ENCODE results near the gene SBF2.

DNA sequence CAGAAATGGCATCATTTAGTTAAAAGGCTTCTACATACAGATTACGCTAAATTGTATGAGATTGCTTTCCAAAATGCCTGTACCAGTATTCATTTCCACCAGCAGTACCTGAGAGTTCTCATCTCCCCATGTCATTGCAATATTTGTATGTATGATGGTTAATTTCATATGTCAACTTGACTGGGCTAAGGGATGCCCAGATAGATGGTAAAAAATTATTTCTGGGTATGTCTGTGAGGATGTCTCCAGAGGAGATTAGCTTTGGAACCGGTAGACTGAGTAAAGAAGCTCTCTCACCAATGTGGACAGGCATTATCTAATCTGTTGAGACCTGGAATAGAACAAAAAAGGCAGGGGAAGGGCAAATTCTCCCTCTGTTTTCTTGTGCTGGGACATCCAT lies 17.8 kb upstream of the SBF2 start:
- TF ChIP-seq, protein P1, sequence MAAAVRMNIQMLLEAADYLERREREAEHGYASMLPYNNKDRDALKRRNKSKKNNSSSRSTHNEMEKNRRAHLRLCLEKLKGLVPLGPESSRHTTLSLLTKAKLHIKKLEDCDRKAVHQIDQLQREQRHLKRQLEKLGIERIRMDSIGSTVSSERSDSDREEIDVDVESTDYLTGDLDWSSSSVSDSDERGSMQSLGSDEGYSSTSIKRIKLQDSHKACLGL (CRISPR knock-in tag; IDR thresholded peaks at IDR 0.05; ENCODE audit: borderline replicate concordance, poor library complexity, severe bottlenecking), result no peak
- TF ChIP-seq ZFX (CRISPR knock-in tag; IDR thresholded peaks at IDR 0.05), result no peak
- TF ChIP-seq, protein P2, sequence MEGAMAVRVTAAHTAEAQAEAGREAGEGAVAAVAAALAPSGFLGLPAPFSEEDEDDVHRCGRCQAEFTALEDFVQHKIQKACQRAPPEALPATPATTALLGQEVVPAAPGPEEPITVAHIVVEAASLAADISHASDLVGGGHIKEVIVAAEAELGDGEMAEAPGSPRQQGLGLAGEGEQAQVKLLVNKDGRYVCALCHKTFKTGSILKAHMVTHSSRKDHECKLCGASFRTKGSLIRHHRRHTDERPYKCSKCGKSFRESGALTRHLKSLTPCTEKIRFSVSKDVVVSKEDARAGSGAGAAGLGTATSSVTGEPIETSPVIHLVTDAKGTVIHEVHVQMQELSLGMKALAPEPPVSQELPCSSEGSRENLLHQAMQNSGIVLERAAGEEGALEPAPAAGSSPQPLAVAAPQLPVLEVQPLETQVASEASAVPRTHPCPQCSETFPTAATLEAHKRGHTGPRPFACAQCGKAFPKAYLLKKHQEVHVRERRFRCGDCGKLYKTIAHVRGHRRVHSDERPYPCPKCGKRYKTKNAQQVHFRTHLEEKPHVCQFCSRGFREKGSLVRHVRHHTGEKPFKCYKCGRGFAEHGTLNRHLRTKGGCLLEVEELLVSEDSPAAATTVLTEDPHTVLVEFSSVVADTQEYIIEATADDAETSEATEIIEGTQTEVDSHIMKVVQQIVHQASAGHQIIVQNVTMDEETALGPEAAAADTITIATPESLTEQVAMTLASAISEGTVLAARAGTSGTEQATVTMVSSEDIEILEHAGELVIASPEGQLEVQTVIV (CRISPR knock-in tag; IDR thresholded peaks at IDR 0.05; ENCODE audit: borderline replicate concordance), result no peak
- no peak for TF ChIP-seq ZNF431 (CRISPR knock-in tag; IDR thresholded peaks at IDR 0.05)
- TF ChIP-seq MAZ (CRISPR knock-in tag; conservative IDR thresholded peaks at IDR 0.05 in 1 of 2, IDR thresholded peaks at IDR 0.05 in 1 of 2), result no peak
- no peak for TF ChIP-seq ZNF561 (CRISPR knock-in tag; conservative IDR thresholded peaks at IDR 0.05)
- no peak for TF ChIP-seq SIN3A (IDR thresholded peaks at IDR 0.05; ENCODE audit: borderline replicate concordance in 2 of 2, control insufficient read depth in 1 of 2, low read depth in 2 of 2, low read length in 2 of 2)
- no peak for TF ChIP-seq SMC3 (conservative IDR thresholded peaks at IDR 0.05; ENCODE audit: insufficient read depth, low read depth, low read length)
- TF ChIP-seq, protein P3, sequence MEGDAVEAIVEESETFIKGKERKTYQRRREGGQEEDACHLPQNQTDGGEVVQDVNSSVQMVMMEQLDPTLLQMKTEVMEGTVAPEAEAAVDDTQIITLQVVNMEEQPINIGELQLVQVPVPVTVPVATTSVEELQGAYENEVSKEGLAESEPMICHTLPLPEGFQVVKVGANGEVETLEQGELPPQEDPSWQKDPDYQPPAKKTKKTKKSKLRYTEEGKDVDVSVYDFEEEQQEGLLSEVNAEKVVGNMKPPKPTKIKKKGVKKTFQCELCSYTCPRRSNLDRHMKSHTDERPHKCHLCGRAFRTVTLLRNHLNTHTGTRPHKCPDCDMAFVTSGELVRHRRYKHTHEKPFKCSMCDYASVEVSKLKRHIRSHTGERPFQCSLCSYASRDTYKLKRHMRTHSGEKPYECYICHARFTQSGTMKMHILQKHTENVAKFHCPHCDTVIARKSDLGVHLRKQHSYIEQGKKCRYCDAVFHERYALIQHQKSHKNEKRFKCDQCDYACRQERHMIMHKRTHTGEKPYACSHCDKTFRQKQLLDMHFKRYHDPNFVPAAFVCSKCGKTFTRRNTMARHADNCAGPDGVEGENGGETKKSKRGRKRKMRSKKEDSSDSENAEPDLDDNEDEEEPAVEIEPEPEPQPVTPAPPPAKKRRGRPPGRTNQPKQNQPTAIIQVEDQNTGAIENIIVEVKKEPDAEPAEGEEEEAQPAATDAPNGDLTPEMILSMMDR (IDR thresholded peaks at IDR 0.05 in 2 of 3, conservative IDR thresholded peaks at IDR 0.05 in 1 of 3; ENCODE audit: insufficient read depth in 2 of 3, low read depth in 1 of 3, low read length in 3 of 3), result no peak
- no peak for TF ChIP-seq RBM34 (IDR thresholded peaks at IDR 0.05; ENCODE audit: borderline replicate concordance, insufficient read depth, low read length)
- TF ChIP-seq FIP1L1 (IDR thresholded peaks at IDR 0.05; ENCODE audit: low read depth, low read length, poor library complexity, severe bottlenecking), result no peak
- TF ChIP-seq IRF2 (CRISPR knock-in tag; IDR thresholded peaks at IDR 0.05), result no peak
- no peak for TF ChIP-seq TRIM28 (IDR thresholded peaks at IDR 0.05)
- TF ChIP-seq, protein P4, sequence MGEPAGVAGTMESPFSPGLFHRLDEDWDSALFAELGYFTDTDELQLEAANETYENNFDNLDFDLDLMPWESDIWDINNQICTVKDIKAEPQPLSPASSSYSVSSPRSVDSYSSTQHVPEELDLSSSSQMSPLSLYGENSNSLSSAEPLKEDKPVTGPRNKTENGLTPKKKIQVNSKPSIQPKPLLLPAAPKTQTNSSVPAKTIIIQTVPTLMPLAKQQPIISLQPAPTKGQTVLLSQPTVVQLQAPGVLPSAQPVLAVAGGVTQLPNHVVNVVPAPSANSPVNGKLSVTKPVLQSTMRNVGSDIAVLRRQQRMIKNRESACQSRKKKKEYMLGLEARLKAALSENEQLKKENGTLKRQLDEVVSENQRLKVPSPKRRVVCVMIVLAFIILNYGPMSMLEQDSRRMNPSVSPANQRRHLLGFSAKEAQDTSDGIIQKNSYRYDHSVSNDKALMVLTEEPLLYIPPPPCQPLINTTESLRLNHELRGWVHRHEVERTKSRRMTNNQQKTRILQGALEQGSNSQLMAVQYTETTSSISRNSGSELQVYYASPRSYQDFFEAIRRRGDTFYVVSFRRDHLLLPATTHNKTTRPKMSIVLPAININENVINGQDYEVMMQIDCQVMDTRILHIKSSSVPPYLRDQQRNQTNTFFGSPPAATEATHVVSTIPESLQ (CRISPR knock-in tag; IDR thresholded peaks at IDR 0.05), result no peak
